OCI-M2 (cell line): ENCODE data around the gene C14orf132.
"Not testable (repeated sequence)": the region's sequence is repeated elsewhere in the genome, so short reads cannot be mapped to it uniquely, and the experiment has no call there.

Experiments
- DNase-seq: peaks from one replicate; lab custom pipeline; 2025; ENCODE audit not compliant: unreplicated experiment; lab: John Stamatoyannopoulos, UW

Gene C14orf132

GRCh38 chr14:96038920-96039632 lies at the start of gene C14orf132:
Gene C14orf132 (plus strand): TSS chr14:96039362. CDS start chr14:96039501, 139 bp downstream.
- DNase-seq, result no peak

GRCh38 chr14:95993768-95994592 lies 45.2 kb upstream of the C14orf132 start:
- peak; percentile 3 for DNase-seq

GRCh38 chr14:95994593-95994928 lies 44.6 kb upstream of the C14orf132 start:
- DNase-seq, result no peak

GRCh38 chr14:95998656-95999055 lies 40.5 kb upstream of the C14orf132 start:
- no peak for DNase-seq

GRCh38 chr14:96001866-96002497 lies 37.2 kb upstream of the C14orf132 start:
- DNase-seq, result no peak

- DNase-seq, result no peak
These were observed 36.7 kb upstream of the C14orf132 start for GRCh38 chr14:96002498-96002884.

- no peak for DNase-seq
These were observed 28.0 kb upstream of the C14orf132 start for GRCh38 chr14:96011131-96011530.

- no peak for DNase-seq
These were observed 27.6 kb upstream of the C14orf132 start for GRCh38 chr14:96011607-96012006.

- DNase-seq, result not testable (repeated sequence)
These were observed 26.4 kb upstream of the C14orf132 start for GRCh38 chr14:96012757-96013156.

- DNase-seq, result no peak
These were observed 25.0 kb upstream of the C14orf132 start for GRCh38 chr14:96014176-96014575.

- no peak for DNase-seq
These were observed 22.5 kb upstream of the C14orf132 start for GRCh38 chr14:96016501-96017160.

GRCh38 chr14:96017882-96018281 lies 21.3 kb upstream of the C14orf132 start:
- no peak for DNase-seq

- DNase-seq, result no peak
These were observed 11.5 kb upstream of the C14orf132 start for GRCh38 chr14:96027431-96028355.

- no peak for DNase-seq
These were observed 10.0 kb upstream of the C14orf132 start for GRCh38 chr14:96029089-96029645.

- no peak for DNase-seq
These were observed 8.9 kb upstream of the C14orf132 start for GRCh38 chr14:96030108-96030760.

- DNase-seq, result no peak
These were observed 7.5 kb upstream of the C14orf132 start for GRCh38 chr14:96031691-96032090.

GRCh38 chr14:96035456-96035855 lies 3.7 kb upstream of the C14orf132 start:
- no peak for DNase-seq

- DNase-seq, result no peak
These were observed 1.1 kb upstream of the C14orf132 start for GRCh38 chr14:96037891-96038557.

GRCh38 chr14:96038558-96038919 lies 623 bp upstream of the C14orf132 start:
- DNase-seq, result no peak
